Osteoblast (primary cell): ENCODE measurements around the gene BCL2L15. TPM values are rescaled to one million over a fixed set of nuclear protein-coding genes. Genes with fewer than 3 reads are reported as not detected.
A peak's percentile ranks its signal among the peaks of the same experiment; 100 is the strongest.

Experiments used
- DNase-seq: peaks from one replicate; pipeline ENCODE4 v3.0.0; 2011; ENCODE audit warnings: low spot score, mixed read lengths; ENCODE audit not compliant: insufficient read length; ENCODE audit errors: missing footprints
- H2AFZ ChIP-seq: 2 replicates; pipeline ENCODE4 v1.6.0; 2011; ENCODE audit warnings: mild to moderate bottlenecking, low read length
- H3K27ac ChIP-seq: 2 replicates; pipeline ENCODE4 v1.5.1; 2011; ENCODE audit warnings: mild to moderate bottlenecking, low read depth, low read length, moderate library complexity
- H3K27me3 ChIP-seq: 2 replicates; pipeline ENCODE4 v1.6.0; 2012; ENCODE audit warnings: mild to moderate bottlenecking, control low read depth, inconsistent platforms, low read length, moderate library complexity; ENCODE audit not compliant: insufficient read depth
- H3K36me3 ChIP-seq: 2 replicates; pipeline ENCODE4 v1.5.1; 2011; ENCODE audit warnings: mild to moderate bottlenecking, low read length, control low read depth, moderate library complexity; ENCODE audit not compliant: insufficient read depth
- H3K4me1 ChIP-seq: 2 replicates; pipeline ENCODE4 v1.5.1; 2011; ENCODE audit warnings: mild to moderate bottlenecking, low read length, control low read depth, moderate library complexity; ENCODE audit not compliant: insufficient read depth
- H3K4me2 ChIP-seq: 2 replicates; pipeline ENCODE4 v1.6.0; 2011; ENCODE audit warnings: mild to moderate bottlenecking, low read length; ENCODE audit not compliant: insufficient read depth
- H3K4me3 ChIP-seq: fragments of 200-600 bp; sonication (generic); 3 replicates; pipeline ENCODE4 v1.5.1; 2012; ENCODE audit warnings: mild to moderate bottlenecking, low read length, inconsistent platforms; ENCODE audit not compliant: insufficient read depth
- H3K79me2 ChIP-seq: 2 replicates; pipeline ENCODE4 v1.6.0; 2012; ENCODE audit warnings: mild to moderate bottlenecking, low read length, control low read depth, inconsistent platforms; ENCODE audit not compliant: insufficient read depth
- H3K9me3 ChIP-seq: 2 replicates; pipeline ENCODE4 v1.5.1; 2011; ENCODE audit warnings: low read depth, low read length, control low read depth
- H4K20me1 ChIP-seq: 2 replicates; pipeline ENCODE4 v1.6.0; 2012; ENCODE audit warnings: mild to moderate bottlenecking, low read length, control low read depth; ENCODE audit not compliant: insufficient read depth
- CTCF ChIP-seq: IDR thresholded peaks from 2 replicates; pipeline ENCODE4 v1.5.1; 2011; ENCODE audit warnings: mild to moderate bottlenecking, low read depth, low read length, moderate library complexity; ENCODE audit errors: extremely low read depth
- total RNA-seq: library from RNA; depleted of rRNA; stranded (reverse); fragments of >200 nt; gene quantifications from 2 replicates; pipeline ENCODE4 v1.2.3, GENCODE V29; 2012

The BCL2L15 gene
- total RNA-seq, 1 donor: 0.36 TPM

DNA sequence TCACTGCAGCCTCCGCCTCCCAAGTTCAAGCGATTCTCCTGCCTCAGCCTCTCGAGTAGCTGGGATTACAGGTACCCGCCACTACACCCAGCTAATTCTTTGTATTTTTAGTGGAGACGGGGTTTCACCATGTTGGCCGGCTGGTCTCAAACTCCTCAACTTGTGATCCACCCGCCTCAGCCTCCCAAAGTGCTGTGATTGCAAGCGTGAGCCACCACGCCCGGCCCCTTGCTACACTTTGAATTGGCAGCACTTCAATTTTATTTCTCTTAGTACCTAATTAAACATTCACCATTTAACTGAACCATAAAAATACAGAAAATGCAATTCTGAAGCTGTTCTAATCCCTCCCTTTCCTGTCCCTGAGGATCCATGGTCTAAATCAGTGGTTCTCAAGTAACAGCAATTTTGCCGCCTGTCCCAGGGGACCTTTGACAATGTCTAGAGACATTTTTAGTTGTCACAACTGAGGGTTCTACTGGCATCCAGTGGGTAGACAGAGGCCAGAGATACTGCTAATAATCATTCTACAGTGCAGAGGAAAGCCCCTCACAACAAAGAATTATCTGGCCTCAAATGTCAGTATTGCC lies 4.3 kb upstream of the BCL2L15 start:
- no peak for TF ChIP-seq CTCF
- H3K79me2 ChIP-seq: no peaks in the 10 kb centered on the region
- no peak overlapping the region for H3K27ac ChIP-seq
- no peaks in the 10 kb centered on the region for H3K27me3 ChIP-seq
- DNase-seq: no peak
- H3K4me2 ChIP-seq: no peak overlapping the region
- H2AFZ ChIP-seq: no peak overlapping the region
- peaks cover 3% of the 10 kb centered on the region for H3K4me1 ChIP-seq
- H3K9me3 ChIP-seq: no peaks in the 10 kb centered on the region
- no peak overlapping the region for H3K4me3 ChIP-seq
- no peaks in the 10 kb centered on the region for H4K20me1 ChIP-seq
- H3K36me3 ChIP-seq: peaks cover 25% of the 10 kb centered on the region

- H3K4me2 ChIP-seq: no peak overlapping the region
- TF ChIP-seq CTCF: no peak
- H3K9me3 ChIP-seq: no peaks in the 10 kb centered on the region
- H3K27me3 ChIP-seq: no peaks in the 10 kb centered on the region
- no peak overlapping the region for H3K4me3 ChIP-seq
- H3K27ac ChIP-seq: no peak overlapping the region
- H3K79me2 ChIP-seq: no peaks in the 10 kb centered on the region
- no peaks in the 10 kb centered on the region for H3K4me1 ChIP-seq
- no peak overlapping the region for H2AFZ ChIP-seq
- H4K20me1 ChIP-seq: no peaks in the 10 kb centered on the region
- H3K36me3 ChIP-seq: peaks cover 16% of the 10 kb centered on the region
- no peak for DNase-seq
These were observed 3.4 kb upstream of the BCL2L15 start for GRCh38 chr1:113890816-113891215.

DNA sequence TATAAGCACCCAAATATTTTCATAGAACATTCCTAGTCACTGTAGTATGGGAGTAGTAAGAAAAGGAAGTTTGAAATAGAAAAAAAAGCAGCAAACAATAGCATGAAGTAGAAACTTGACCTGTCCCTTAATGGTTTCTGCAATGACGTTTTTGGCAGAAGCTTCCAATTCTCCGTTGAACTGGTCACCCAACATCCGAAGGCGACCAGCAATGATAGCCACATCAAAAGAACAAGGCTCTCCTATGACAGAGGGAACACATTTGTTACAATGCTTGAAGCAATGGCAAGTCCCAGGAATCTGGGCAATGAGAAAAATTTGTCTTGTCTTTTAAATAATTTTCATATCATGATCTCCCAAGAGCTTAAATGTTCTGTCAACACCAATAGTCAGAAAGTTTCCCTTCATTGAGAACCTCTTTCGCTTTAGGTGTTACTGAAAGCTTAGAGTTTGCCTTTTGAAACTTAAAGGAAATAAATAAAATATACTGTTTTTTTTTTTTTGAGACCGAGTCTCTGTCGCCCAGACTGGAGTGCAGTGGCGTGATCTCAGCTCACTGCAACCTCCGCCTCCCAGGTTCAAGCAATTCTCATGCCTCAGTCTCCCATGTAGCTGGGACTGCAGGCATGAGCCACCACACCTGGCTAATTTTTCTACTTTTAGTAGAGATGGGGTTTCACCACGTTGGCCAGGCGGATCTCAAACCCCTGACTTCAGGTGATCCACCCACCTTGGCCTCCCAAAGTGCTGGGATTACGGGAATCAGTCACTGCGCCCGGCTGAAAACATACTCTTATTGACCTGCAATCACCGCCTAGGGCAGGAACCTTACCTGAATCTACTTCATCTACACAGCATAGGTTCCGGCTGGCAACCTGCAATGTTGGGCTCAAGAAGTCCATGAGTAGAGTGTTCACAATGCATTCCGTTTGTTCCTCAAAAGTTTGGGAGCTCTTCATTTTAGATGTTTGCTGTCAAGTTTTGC lies 672 bp downstream of the BCL2L15 start:
- TF ChIP-seq CTCF: no peak

DNA sequence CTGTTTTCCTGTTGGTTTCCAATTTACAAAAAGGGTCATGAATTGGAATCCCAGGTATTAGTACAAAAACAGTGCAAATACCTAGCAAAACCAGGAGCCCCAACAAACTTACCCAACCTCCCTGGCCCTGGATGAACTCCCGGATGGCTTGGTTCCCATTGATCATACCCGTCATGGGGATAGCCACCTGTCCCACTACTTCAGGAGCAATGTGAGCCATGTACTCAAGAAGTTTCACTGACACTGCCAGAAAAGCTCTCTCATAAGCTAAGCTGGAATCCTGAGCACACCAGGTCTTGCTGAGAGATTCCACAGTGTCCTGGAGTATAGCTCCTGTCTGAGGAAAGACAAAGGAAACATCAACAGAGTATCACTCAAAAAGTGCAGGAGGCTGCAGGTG lies 5.7 kb downstream of the BCL2L15 start:
- H4K20me1 ChIP-seq: no peaks in the 10 kb centered on the region
- TF ChIP-seq CTCF: no peak
- H3K4me1 ChIP-seq: no peaks in the 10 kb centered on the region

More for the DNA sequence above, 672 bp downstream of the BCL2L15 start:
- H2AFZ ChIP-seq: no peak overlapping the region
- H3K9me3 ChIP-seq: no peaks in the 10 kb centered on the region
- H3K4me1 ChIP-seq: no peaks in the 10 kb centered on the region
- no peak overlapping the region for H3K4me3 ChIP-seq
- no peaks in the 10 kb centered on the region for H3K27me3 ChIP-seq
- no peaks in the 10 kb centered on the region for H3K79me2 ChIP-seq
- no peak overlapping the region for H3K27ac ChIP-seq
- H3K4me2 ChIP-seq: no peak overlapping the region
- H4K20me1 ChIP-seq: no peaks in the 10 kb centered on the region
- peak; percentile 58 for DNase-seq
- no peaks in the 10 kb centered on the region for H3K36me3 ChIP-seq

More for the DNA sequence above, 5.7 kb downstream of the BCL2L15 start:
- Histone ChIP-seq H3K4me2 (no peak overlapping the region), H2AFZ (no peak overlapping the region), H3K79me2 (no peaks in the 10 kb centered on the region), H3K27me3 (no peaks in the 10 kb centered on the region), H3K27ac (no peak overlapping the region), H3K4me3 (no peak overlapping the region), H3K9me3 (no peaks in the 10 kb centered on the region), H3K36me3 (no peaks in the 10 kb centered on the region)
- DNase-seq: no peak
